Right lobe of liver (tissue), 6 donors: ENCODE measurements around the gene MEP1B. TPM values are rescaled to one million over a fixed set of nuclear protein-coding genes. Genes with fewer than 3 reads are reported as not detected.
A peak's percentile ranks its signal among the peaks of the same experiment; 100 is the strongest.

Source experiments
- ATAC-seq, 4 donors: fragments of 200-7000 bp; cut with Tn5 transposase; one replicate each; pipeline ENCODE4 v1.9.1; 2020; ENCODE audit warnings: mild to moderate bottlenecking in 4 of 4, moderate library complexity in 4 of 4
- DNase-seq, 3 donors: peaks; one replicate each; pipeline ENCODE4 v3.0.0-alpha.2; 2020
- H3K27ac ChIP-seq, 3 donors: fragments of 200-600 bp; one replicate each; pipeline ENCODE4 v1.8.0; 2022
- H3K27me3 ChIP-seq, 2 donors: fragments of 200-600 bp; one replicate each; pipeline ENCODE4 v1.8.0; 2022
- H3K36me3 ChIP-seq, 4 donors: fragments of 200-600 bp; sonication (generic) in 1 of 4; one replicate each; pipeline versions ENCODE4 v1.5.1 to v1.8.0; 2017 to 2022; ENCODE audit warnings: control low read depth in 1 of 4
- H3K4me1 ChIP-seq, 4 donors: fragments of 200-600 bp; sonication (generic) in 1 of 4; one replicate each; pipeline versions ENCODE4 v1.5.1 to v1.8.0; 2017 to 2022; ENCODE audit warnings: control low read depth in 1 of 4
- H3K4me3 ChIP-seq, 3 donors: fragments of 200-600 bp; one replicate each; pipeline ENCODE4 v1.8.0; 2022
- H3K9me3 ChIP-seq, 4 donors: fragments of 200-600 bp; sonication (generic) in 1 of 4; one replicate each; pipeline versions ENCODE4 v1.5.1 to v1.8.0; 2017 to 2022; ENCODE audit warnings: control low read depth in 1 of 4
- POLR2A ChIP-seq: fragments of 450-650 bp; IDR thresholded peaks from one replicate; pipeline ENCODE4 v1.6.1; 2017; ENCODE audit warnings: antibody characterized with exemption, mild to moderate bottlenecking
- WGBS: methylation state at CpG from one replicate; pipeline ENCODE4 v1.1.6; 2018; ENCODE audit warnings: low coverage, low lambda C conversion rate; ENCODE audit not compliant: insufficient coverage; ENCODE audit errors: missing lambda C conversion rate; 5-methylcytosine and 5-hydroxymethylcytosine counted together
- intact Hi-C, 2 donors: fragments of 100-400 bp; cut with DNase I; formaldehyde crosslinking; loops; one replicate each; pipeline versions ENCODE4 v1.11.2 to v1.14.1; 2022
- total RNA-seq, 6 experiments: library from RNA; depleted of rRNA in 2 of 6; stranded (reverse); fragments of >200 nt in 2 of 6; fragmentation: NEBNext Ultra II Directional in 3 of 6; extraction: Animal tissue kit (Norgen Biotek cat#: 25700) in 3 of 6; gene quantifications; one replicate each; pipeline versions ENCODE4 v1.1.0 to v1.2.4, GENCODE V29; 2016 to 2023
- TF ChIP-seq, protein P1 (sequence below), 4 donors: fragments of 200-600 bp in 3 of 4; fragments of 450-650 bp in 1 of 4; IDR thresholded peaks; one replicate each; pipeline versions ENCODE4 v1.5.1 to v1.8.0; 2016 to 2022; ENCODE audit warnings: antibody characterized with exemption in 4 of 4, mild to moderate bottlenecking in 2 of 4
- donor health status: DM: no; HTN: yes; CAD: no.
- donor health status: DM: no; HTN: no; CAD: no.
- donor health status: DM: no; HTN: no; CAD: no.
- donor health status: DM: no; HTN: yes; CAD: no.
- donor health status: DM: no; HTN: yes; CAD: no.

Gene MEP1B
- total RNA-seq, 6 experiments from 2014 or later: 0.56 to 1.7 (median 0.66) TPM; not detected in 2

DNA sequence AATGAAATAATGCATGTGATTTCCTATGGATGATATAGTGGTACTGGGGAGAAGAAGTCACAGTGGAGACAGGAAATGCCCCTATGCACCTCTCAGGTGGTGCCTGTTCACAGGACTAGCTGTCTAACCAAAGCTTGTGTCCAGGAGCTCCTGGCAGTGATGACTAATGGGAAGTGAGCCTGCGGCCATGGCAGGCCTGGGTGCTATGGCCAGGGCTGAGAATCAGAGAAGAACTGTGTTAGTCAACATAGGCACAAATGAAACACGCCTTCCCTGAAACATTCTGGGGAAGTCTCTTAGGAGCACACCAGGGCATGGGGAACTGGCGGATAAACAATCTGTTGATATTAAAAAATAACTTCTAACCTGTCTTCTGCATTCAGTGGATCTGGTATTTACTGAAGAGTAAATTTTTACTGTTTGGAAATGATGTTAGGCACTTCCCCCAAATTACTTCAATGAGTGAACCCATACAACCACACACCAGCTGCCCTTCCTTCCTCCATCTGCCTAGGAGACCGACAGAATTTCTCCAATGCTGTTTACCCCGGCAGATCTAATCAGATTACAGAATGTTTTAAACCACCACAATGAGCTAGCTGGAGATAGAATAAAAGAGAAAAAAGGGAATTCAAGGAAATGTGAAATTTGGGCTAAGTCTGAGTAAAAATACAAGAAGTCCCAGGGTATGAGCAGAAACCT lies 67.4 kb downstream of the MEP1B start:
- DNase-seq (no peak), ATAC-seq (peak in 1 of 4 donors; percentile 19)
- Histone ChIP-seq H3K4me3 (no peak overlapping the region), H3K9me3 (no peaks in the 10 kb centered on the region), H3K36me3 (no peaks in the 10 kb centered on the region), H3K27me3 (no peaks in the 10 kb centered on the region), H3K4me1 (peaks cover 0 to 13% (median 4%) of the 10 kb centered on the region in 4 donors), H3K27ac (no peak overlapping the region)
- 36% methylated on average over 3 of the region's 5 CpGs for WGBS
- intact Hi-C loops: no loop called here
- TF ChIP-seq, protein P1, sequence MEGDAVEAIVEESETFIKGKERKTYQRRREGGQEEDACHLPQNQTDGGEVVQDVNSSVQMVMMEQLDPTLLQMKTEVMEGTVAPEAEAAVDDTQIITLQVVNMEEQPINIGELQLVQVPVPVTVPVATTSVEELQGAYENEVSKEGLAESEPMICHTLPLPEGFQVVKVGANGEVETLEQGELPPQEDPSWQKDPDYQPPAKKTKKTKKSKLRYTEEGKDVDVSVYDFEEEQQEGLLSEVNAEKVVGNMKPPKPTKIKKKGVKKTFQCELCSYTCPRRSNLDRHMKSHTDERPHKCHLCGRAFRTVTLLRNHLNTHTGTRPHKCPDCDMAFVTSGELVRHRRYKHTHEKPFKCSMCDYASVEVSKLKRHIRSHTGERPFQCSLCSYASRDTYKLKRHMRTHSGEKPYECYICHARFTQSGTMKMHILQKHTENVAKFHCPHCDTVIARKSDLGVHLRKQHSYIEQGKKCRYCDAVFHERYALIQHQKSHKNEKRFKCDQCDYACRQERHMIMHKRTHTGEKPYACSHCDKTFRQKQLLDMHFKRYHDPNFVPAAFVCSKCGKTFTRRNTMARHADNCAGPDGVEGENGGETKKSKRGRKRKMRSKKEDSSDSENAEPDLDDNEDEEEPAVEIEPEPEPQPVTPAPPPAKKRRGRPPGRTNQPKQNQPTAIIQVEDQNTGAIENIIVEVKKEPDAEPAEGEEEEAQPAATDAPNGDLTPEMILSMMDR (IDR thresholded peaks at IDR 0.05): no peak
- no peak for TF ChIP-seq POLR2A

DNA sequence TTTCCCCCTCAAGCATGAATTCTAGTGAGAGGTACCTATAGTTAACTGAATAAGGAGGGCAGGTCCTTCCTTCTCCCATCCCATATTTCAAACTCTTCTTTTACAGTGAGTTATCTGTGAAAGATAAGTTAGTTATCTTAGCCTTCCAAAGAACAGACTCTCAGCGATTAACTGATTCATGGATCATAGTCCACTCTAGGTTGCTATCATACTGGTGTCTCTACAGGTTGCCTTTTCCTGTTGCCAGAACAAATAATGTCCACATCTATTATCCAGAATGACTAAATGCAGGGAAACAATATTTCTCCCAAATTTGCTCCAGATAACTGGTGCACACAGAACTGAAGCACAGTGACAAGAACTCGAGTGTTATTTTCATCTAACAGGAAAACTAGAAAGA lies 68.3 kb downstream of the MEP1B start:
- intact Hi-C loops: no loop called here
- Histone ChIP-seq H3K27me3 (no peaks in the 10 kb centered on the region), H3K36me3 (no peaks in the 10 kb centered on the region), H3K27ac (no peak overlapping the region), H3K4me3 (no peak overlapping the region), H3K9me3 (no peaks in the 10 kb centered on the region), H3K4me1 (peaks cover 0 to 13% (median 4%) of the 10 kb centered on the region in 4 donors)
- TF ChIP-seq POLR2A: no peak
- TF ChIP-seq, protein P1 (IDR thresholded peaks at IDR 0.05): no peak
- WGBS: 38% methylated on average over 2 of the region's 2 CpGs
- DNase-seq (no peak), ATAC-seq (peak; percentile 91 to 98 (median 94))

DNA sequence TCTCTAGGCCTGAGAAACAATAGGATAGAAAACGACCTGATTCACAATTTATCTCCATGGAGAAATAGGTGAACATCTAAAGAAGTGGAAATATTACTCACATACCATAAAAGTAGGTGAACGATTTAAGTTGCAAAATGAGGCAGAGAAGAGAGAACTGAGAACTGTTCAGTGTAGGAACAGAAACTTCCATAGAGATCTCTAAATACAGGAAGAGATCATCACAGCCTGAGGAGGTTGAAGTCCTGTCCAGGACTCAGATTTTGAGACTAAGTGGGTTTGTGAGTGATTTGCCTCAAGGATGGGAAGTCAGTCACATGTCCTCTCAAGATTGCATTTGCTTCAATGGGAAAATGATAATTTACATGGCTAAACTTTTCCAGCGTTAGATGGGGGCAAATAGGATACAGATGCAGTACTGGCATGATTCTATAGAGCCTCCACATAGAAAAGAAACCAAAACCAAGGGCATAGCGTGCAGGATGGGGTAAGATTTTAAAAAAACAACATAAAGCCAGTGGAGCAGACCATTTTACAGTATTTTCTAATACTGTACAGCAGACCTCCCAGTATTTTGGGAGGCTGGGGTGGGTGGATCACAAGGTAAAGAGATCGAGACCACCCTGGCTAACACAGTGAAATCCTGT lies 68.8 kb downstream of the MEP1B start:
- H3K36me3 ChIP-seq: no peaks in the 10 kb centered on the region
- TF ChIP-seq, protein P1 (IDR thresholded peaks at IDR 0.05): no peak
- no peak for TF ChIP-seq POLR2A
- ATAC-seq: peak; percentile 32 to 49 (median 32)
- intact Hi-C loops: no loop called here
- DNase-seq: no peak
- no peaks in the 10 kb centered on the region for H3K9me3 ChIP-seq
- WGBS: 63% methylated on average over 5 of the region's 5 CpGs
- no peak overlapping the region for H3K4me3 ChIP-seq
- H3K27ac ChIP-seq: no peak overlapping the region
- H3K4me1 ChIP-seq: peaks cover 0 to 13% (median 4%) of the 10 kb centered on the region in 4 donors
- no peaks in the 10 kb centered on the region for H3K27me3 ChIP-seq

DNA sequence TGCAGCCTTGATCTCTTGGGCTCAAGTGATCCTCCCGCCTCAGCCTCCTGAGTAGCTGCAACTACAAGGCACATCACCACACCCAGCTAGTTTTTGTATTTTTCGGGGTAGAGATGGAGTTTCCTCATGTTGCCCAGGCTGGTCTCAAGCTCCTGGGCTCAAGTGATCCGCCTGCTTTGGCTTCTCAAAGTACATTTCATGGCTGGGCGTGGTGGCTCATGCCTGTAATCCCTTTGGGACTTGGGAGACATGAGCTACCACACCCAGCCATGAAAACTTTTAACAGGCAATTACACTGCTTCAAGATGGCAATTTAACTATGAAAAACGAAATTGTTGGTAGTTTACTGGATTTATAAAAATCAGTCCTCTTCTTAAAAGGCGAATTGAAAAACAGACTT lies 69.7 kb downstream of the MEP1B start:
- Histone ChIP-seq H3K36me3 (no peaks in the 10 kb centered on the region), H3K4me1 (peaks cover 0 to 13% (median 4%) of the 10 kb centered on the region in 4 donors), H3K27me3 (no peaks in the 10 kb centered on the region), H3K9me3 (no peaks in the 10 kb centered on the region), H3K27ac (no peak overlapping the region), H3K4me3 (no peak overlapping the region)
- TF ChIP-seq, protein P1 (IDR thresholded peaks at IDR 0.05): no peak
- TF ChIP-seq POLR2A: no peak
- 82% methylated on average over 6 of the region's 6 CpGs for WGBS
- ATAC-seq (no peak), DNase-seq (no peak)
- intact Hi-C loops: no loop called here
